Stimulated activated CD8-positive, alpha-beta memory T cell treated with anti-CD3 and anti-CD28 coated beads, Interleukin-15, amount 100 ng/mL, for 1 hour (primary cell): ENCODE measurements around the gene OR2A1.
"Not testable (repeated sequence)": the region's sequence is repeated elsewhere in the genome, so short reads cannot be mapped to it uniquely, and the experiment has no call there.

Source experiments
- DNase-seq: peaks from one replicate; pipeline ENCODE4 v3.0.0-alpha.2; 2020; ENCODE audit warnings: low read depth

OR2A1 gene

GRCh38 chr7:144325868-144326267, 13.6 kb downstream of the OR2A1 start:
- not testable (repeated sequence) for DNase-seq

DNA sequence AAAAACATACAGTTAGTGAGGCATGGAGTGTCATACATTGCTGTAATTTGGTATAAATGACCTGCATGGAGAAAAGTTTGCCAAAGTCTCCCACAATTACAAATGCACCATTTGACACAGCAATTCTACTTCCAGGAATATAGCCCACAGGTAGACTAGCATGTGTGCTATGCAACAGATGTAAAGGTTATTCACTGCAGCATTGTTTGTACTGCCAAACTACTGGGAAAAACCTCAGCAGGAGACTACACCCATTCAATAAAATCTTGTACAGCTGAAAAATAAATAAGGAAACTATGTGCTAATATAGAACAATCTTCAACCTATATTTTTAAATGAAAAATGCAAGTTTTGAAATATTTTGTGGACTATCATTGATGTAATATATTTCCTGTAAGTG, 17.8 kb downstream of the OR2A1 start:
- not testable (repeated sequence) for DNase-seq

- not testable (repeated sequence) for DNase-seq
Measured at GRCh38 chr7:144331221-144331995, 19.2 kb downstream of the OR2A1 start.

DNA sequence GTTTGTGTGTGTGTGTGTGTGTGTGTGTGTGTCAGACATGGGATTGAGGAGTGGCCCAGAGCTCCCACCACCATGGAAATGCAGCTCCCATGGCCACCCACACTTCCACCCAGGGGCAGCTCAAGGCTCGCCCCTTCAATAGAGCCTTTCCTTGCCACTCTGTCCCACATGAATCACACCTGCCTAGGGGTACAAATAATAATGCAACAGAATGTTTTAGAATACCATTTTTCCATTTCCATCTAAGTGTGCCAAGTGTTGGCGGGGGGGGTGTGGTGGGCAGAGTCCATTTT, 19.7 kb downstream of the OR2A1 start:
- not testable (repeated sequence) for DNase-seq

DNA sequence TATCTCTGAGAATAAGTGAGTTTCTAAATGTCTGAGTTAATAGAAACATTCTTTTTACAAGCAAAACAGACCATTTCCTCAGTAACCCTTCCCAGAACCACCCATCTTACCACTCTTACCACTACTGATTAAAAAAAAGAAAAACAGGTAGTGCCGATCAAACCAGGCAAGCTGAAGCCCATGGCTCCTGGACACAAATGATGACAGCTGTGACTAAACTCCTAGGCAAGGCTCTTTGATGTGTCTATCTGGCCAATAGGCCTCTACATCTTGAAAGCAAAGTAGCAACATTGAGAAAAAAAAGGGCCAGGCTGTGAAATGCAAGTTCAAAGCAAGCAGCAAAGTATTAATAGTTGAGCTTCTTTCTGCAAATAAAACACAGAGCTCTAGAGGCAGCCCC, 36.4 kb downstream of the OR2A1 start:
- DNase-seq: not testable (repeated sequence)

- not testable (repeated sequence) for DNase-seq
Measured at GRCh38 chr7:144351667-144352066, 39.4 kb downstream of the OR2A1 start.

DNA sequence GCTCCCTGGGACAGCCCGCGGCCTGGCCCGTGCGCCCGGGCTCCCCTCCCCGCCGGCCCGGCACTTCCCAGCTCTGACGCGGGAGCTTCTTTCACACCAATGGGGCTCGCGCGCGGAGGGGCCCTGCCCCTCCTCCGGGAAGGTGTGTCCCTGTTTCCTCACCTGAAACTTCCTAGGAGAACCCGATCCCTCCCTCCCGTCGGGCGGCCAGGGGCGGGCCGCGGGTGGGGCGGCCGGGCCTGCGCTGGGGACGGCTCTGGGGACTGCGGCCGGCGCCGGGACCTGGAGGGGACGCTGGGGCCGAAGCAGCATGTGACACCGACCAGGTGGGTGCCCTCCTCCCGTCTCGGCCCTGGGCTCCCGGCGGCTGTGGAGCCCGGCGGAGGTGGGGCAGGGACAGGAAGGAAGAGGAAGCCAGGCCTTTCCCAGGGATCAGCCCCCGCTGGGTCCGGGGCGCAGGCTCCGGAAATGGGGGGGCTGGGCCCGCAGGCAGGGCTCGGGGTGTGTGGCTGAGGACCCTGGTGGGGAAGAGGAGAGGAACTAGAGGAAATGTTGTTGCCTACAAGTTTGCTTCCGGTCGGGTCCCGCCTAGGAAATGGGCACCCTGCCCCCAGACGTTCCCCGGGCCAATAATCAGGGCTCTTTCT, 43.1 kb downstream of the OR2A1 start, which contains the start of gene ARHGEF5:
TSS of gene ARHGEF5 (plus strand) at position 227 of the 647 bp plus-strand sequence. CDS start 7,268 bp downstream, outside the sequence.
- DNase-seq: not testable (repeated sequence)

DNA sequence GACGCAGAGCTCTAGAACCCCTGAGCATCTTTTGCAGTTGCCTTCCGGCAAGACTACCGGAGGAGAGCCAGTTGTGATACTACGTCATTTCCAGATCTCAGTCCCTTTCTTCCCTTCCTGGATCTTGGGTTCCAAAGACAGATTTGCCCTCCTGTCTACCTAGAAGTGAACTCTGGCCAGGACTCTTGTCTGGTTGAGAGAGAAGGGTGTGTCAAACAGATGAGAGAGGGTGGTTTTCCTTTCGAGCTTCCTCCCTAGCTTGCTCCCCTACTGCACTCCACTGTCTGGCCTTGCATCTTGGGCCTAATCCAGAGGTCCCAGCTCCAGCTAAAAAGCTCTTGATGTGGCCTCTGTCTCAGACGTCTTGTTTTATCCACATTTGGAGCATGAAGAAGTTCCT, 44.0 kb downstream of the OR2A1 start:
- DNase-seq: not testable (repeated sequence)

DNA sequence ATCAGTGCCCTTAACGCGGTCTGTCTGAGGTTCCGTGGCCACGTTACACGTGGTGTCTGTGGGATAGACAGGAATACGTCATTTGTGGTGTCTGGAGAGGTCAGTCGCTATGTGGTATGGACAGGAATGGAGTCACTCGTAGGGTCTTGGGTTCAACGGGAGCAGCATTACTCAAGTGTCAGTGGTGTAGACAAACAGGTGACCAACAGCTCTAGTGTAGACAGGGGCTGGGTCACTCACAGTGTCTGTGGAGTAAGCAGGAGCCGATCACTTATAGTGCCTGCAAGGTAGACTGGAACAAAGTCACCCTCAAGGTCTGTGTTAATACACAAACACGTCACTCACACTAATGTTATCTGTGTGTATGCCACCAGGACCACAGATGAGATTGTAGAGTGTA, 44.6 kb downstream of the OR2A1 start:
- DNase-seq: not testable (repeated sequence)

DNA sequence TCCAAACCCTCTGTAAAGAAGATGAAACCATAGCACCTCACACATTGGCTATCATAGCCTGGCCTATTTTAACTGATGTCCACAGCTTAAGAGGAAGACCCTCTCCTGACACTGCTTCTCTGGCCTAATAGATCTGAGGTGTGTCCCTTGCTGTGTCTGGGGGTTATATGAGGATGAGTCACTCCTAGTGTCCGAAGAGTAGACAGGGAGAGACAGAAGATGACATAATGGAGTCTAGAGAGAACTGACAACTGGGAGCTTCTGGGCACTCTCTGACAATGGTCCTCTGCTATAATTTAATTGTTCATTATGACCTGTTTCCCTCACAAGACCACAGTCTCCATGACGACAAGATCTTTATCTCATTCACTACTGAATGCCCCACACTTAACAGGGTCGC, 49.8 kb downstream of the OR2A1 start:
- not testable (repeated sequence) for DNase-seq

GRCh38 chr7:144365523-144365922, 53.3 kb downstream of the OR2A1 start:
- DNase-seq: not testable (repeated sequence)

DNA sequence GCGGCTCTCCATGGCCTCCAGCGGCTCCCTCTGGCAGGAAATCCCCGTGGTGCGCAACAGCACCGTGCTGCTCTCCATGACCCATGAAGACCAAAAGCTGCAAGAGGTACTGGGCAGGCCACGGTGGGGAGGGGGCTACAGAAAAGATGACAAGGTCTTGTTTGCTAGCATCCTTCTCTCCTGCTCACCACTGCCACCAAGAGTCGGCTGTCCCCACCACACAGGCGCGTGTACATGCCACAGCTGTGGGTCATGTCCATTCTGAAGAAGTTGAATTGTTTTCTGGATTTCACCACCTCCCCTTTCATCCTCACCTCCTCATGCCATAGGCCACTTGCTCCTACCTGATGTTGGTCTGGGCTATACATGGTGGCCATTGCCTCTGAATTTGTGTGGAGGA, 55.0 kb downstream of the OR2A1 start:
- not testable (repeated sequence) for DNase-seq

- DNase-seq: not testable (repeated sequence)
Measured at GRCh38 chr7:144369221-144369620, 57.0 kb downstream of the OR2A1 start.
